ENCODE measurements around the gene DNM3. TPM values are rescaled to one million over a fixed set of nuclear protein-coding genes. Genes with fewer than 3 reads are reported as not detected.

The DNM3 gene
- total RNA-seq, 1 experiment from 2014 or later, result 0.71 TPM

DNA sequence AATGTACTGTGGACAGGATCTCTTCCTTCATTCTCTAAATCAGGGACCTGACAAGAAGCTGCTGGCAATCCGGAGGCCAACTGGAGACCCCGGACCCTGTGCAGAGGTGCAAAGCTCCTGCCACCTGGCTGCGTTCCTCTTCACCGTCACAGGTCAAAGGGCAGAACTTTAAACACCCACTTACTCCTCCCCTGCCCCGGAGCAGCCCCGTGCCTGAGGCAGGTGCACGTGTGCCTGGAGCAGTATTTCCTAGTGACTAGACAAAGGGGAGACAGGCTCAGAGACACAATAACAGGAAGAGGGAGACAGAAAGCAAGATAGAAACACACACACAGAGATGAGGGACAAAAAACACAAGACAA lies 609.2 kb downstream of the DNM3 start:
- no peaks in the 10 kb centered on the region for H3K4me1 ChIP-seq (ENCODE audit: insufficient read depth, low read length, poor library complexity, severe bottlenecking)
- H3K36me3 ChIP-seq (ENCODE audit: insufficient read depth, low read length, poor library complexity, severe bottlenecking), result no peaks in the 10 kb centered on the region
- TF ChIP-seq, protein P1, sequence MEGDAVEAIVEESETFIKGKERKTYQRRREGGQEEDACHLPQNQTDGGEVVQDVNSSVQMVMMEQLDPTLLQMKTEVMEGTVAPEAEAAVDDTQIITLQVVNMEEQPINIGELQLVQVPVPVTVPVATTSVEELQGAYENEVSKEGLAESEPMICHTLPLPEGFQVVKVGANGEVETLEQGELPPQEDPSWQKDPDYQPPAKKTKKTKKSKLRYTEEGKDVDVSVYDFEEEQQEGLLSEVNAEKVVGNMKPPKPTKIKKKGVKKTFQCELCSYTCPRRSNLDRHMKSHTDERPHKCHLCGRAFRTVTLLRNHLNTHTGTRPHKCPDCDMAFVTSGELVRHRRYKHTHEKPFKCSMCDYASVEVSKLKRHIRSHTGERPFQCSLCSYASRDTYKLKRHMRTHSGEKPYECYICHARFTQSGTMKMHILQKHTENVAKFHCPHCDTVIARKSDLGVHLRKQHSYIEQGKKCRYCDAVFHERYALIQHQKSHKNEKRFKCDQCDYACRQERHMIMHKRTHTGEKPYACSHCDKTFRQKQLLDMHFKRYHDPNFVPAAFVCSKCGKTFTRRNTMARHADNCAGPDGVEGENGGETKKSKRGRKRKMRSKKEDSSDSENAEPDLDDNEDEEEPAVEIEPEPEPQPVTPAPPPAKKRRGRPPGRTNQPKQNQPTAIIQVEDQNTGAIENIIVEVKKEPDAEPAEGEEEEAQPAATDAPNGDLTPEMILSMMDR (conservative IDR thresholded peaks at IDR 0.05; ENCODE audit: low read depth, low read length), result no peak
- no peak for TF ChIP-seq EZH2 (IDR thresholded peaks at IDR 0.05; ENCODE audit: borderline replicate concordance, low read depth, low read length, poor library complexity, severe bottlenecking)
- no peak overlapping the region for H3K4me3 ChIP-seq (ENCODE audit: low read depth, low read length, poor library complexity, severe bottlenecking)
- DNase-seq (ENCODE audit: low spot score), result no peak
- no peak overlapping the region for H3K27ac ChIP-seq (ENCODE audit: low read depth, low read length, poor library complexity, severe bottlenecking)
- no peaks in the 10 kb centered on the region for H3K27me3 ChIP-seq (replicated peaks; ENCODE audit: insufficient read depth, low read depth, low read length, poor library complexity)
- H3K9me3 ChIP-seq (ENCODE audit: low read depth, low read length, poor library complexity, severe bottlenecking), result no peaks in the 10 kb centered on the region
- no TSS peak for BruUV-seq (replicated peaks)
- ChIA-PET POLR2A (ENCODE audit: low non-redundant PET) (no interaction called here), CTCF (interaction anchor here (1.4 kb wide), 1 partner anchor 269 kb away, joined by 9 read pairs; no protein-coding TSS in a partner anchor)
- intact Hi-C loops (cut with micrococcal nuclease; ENCODE audit: unreplicated experiment), result loop anchor here (1.0 kb wide), 1 partner anchor 269 kb away; no protein-coding TSS in a partner anchor

GRCh38 chr1:172451002-172451443 lies 609.7 kb downstream of the DNM3 start:
- CTCF ChIA-PET, result no interaction called here
- no peaks in the 10 kb centered on the region for H3K4me1 ChIP-seq (ENCODE audit: insufficient read depth, low read length, poor library complexity, severe bottlenecking)
- no peak for DNase-seq (ENCODE audit: low spot score)
- H3K36me3 ChIP-seq (ENCODE audit: insufficient read depth, low read length, poor library complexity, severe bottlenecking), result no peaks in the 10 kb centered on the region
- intact Hi-C loops (cut with micrococcal nuclease; ENCODE audit: unreplicated experiment), result no loop called here
- TF ChIP-seq, protein P1 (conservative IDR thresholded peaks at IDR 0.05; ENCODE audit: low read depth, low read length), result no peak
- no peak for TF ChIP-seq EZH2 (IDR thresholded peaks at IDR 0.05; ENCODE audit: borderline replicate concordance, low read depth, low read length, poor library complexity, severe bottlenecking)
- H3K27ac ChIP-seq (ENCODE audit: low read depth, low read length, poor library complexity, severe bottlenecking), result no peak overlapping the region
- no TSS peak for BruUV-seq (replicated peaks)
- POLR2A ChIA-PET (ENCODE audit: low non-redundant PET), result no interaction called here
- no peak overlapping the region for H3K4me3 ChIP-seq (ENCODE audit: low read depth, low read length, poor library complexity, severe bottlenecking)
- H3K27me3 ChIP-seq (replicated peaks; ENCODE audit: insufficient read depth, low read depth, low read length, poor library complexity), result no peaks in the 10 kb centered on the region
- H3K9me3 ChIP-seq (ENCODE audit: low read depth, low read length, poor library complexity, severe bottlenecking), result no peaks in the 10 kb centered on the region

- intact Hi-C loops (cut with micrococcal nuclease; ENCODE audit: unreplicated experiment), result no loop called here
- TF ChIP-seq, protein P1 (conservative IDR thresholded peaks at IDR 0.05; ENCODE audit: low read depth, low read length), result no peak
- no peak for TF ChIP-seq EZH2 (IDR thresholded peaks at IDR 0.05; ENCODE audit: borderline replicate concordance, low read depth, low read length, poor library complexity, severe bottlenecking)
- no TSS peak for BruUV-seq (replicated peaks)
- ChIA-PET CTCF (no interaction called here), POLR2A (ENCODE audit: low non-redundant PET) (no interaction called here)
- Histone ChIP-seq H3K4me1 (ENCODE audit: insufficient read depth, low read length, poor library complexity, severe bottlenecking) (no peaks in the 10 kb centered on the region), H3K4me3 (ENCODE audit: low read depth, low read length, poor library complexity, severe bottlenecking) (no peak overlapping the region), H3K27ac (ENCODE audit: low read depth, low read length, poor library complexity, severe bottlenecking) (no peak overlapping the region), H3K9me3 (ENCODE audit: low read depth, low read length, poor library complexity, severe bottlenecking) (no peaks in the 10 kb centered on the region), H3K27me3 (replicated peaks; ENCODE audit: insufficient read depth, low read depth, low read length, poor library complexity) (no peaks in the 10 kb centered on the region), H3K36me3 (ENCODE audit: insufficient read depth, low read length, poor library complexity, severe bottlenecking) (no peaks in the 10 kb centered on the region)
- DNase-seq (ENCODE audit: low spot score), result no peak
Measured at GRCh38 chr1:172452536-172453152, 611.3 kb downstream of the DNM3 start.

Data from A673 (cell line).